ENCODE data around the gene TMEM198.

DNA sequence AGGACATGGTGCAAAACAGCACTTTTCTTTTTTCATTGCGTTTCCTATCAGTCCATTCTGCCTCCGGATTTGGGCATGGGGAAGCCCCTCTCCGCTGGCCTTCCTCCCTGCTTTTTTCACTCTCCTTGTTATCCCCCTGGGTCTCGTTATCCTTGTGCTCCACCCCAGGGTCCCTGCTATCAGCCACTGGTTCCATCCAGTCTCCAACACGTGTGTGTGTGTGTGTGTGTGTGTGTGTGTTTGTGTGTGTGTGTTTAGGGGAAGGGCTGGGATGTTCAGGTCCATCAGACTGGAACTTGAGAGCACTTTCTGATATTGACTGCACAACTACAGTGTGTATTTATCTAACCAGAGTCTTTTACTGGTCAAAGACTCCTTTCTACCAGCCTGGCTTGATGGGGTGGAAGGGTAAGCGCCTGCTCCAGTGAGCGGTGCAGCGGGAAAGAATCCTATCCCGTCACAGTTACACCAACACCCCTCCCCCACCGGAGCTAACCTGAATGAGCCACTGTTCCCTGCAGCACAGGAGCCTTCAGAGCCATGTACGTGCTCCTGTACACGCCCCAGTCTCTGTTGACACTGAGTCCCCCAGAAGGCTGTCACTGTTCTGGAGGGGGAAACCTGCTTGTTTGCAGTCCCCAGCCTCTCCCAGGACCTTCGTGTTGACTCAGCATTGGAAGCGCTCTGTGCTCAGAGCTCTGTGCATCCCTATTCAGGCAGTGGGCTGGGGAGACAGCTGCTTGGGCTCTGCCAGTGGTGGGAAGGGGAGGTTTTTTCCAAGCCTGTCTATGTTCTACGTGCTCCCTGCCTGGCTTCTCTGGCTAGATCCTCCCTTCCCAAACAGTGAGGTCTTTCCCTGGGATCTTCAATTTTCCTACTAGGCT, 32.9 kb downstream of the TMEM198 start:
- TF ChIP-seq TAF1 (IDR thresholded peaks at IDR 0.05; ENCODE audit: low read depth, low read length) (no peak), POLR2AphosphoS5 (IDR thresholded peaks at IDR 0.05; ENCODE audit: low read depth, low read length) (no peak), POLR2A (IDR thresholded peaks at IDR 0.05; ENCODE audit: low read depth, low read length) (no peak)

All from GM12891 (cell line).